Measurements from ENCODE around the gene C1orf105.

C1orf105 gene

GRCh38 chr1:172411791-172412338, 8.6 kb upstream of the C1orf105 start:
- Histone ChIP-seq H2BK5ac (ENCODE audit: low read length) (no peak overlapping the region), H3K4me1 (ENCODE audit: control insufficient read depth in 2 of 2, insufficient read depth in 1 of 2, low read depth in 1 of 2, low read length in 2 of 2) (no peaks in the 10 kb centered on the region), H3K9me3 (replicated peaks in 1 of 2; ENCODE audit: control insufficient read depth in 2 of 2, insufficient read depth in 1 of 2, low read depth in 1 of 2, low read length in 2 of 2) (no peaks in the 10 kb centered on the region), H2BK12ac (ENCODE audit: low read length) (no peak overlapping the region), H3K27me3 (ENCODE audit: control insufficient read depth in 3 of 3, insufficient read depth in 3 of 3, low read depth in 1 of 3, low read length in 3 of 3) (no peaks in the 10 kb centered on the region), H3K9ac (ENCODE audit: low read depth, low read length, poor library complexity) (no peak overlapping the region), H3K36me3 (replicated peaks in 1 of 2; ENCODE audit: control insufficient read depth in 2 of 2, insufficient read depth in 2 of 2, low read length in 2 of 2) (peaks cover 0 to 1% of the 10 kb centered on the region in 2 donors), H3K4me2 (ENCODE audit: insufficient read depth, low read length, poor library complexity, severe bottlenecking) (no peak overlapping the region), H3K4me3 (ENCODE audit: low read length in 2 of 2) (no peak overlapping the region), H3K4ac (ENCODE audit: low read length) (no peak overlapping the region), H3K79me1 (ENCODE audit: low read depth, low read length) (no peaks in the 10 kb centered on the region), H2BK15ac (ENCODE audit: low read length) (no peak overlapping the region), H4K8ac (ENCODE audit: low read depth, low read length) (no peak overlapping the region), H4K91ac (ENCODE audit: low read depth, low read length, poor library complexity) (no peak overlapping the region), H3K27ac (replicated peaks; ENCODE audit: low read length) (no peak overlapping the region), H2BK120ac (ENCODE audit: low read depth, low read length) (no peak overlapping the region), H3K18ac (ENCODE audit: low read length) (no peak overlapping the region), H3K23ac (ENCODE audit: low read depth, low read length, poor library complexity) (no peak overlapping the region), H2AFZ (ENCODE audit: low read length) (no peak overlapping the region), H3K14ac (ENCODE audit: low read length) (no peak overlapping the region), H2AK5ac (ENCODE audit: low read depth, low read length) (no peak overlapping the region)
- DNase-seq (ENCODE audit: low spot score) = no peak
- WGBS, 2 donors (ENCODE audit: extremely low coverage in 2 of 2, insufficient read length in 2 of 2, insufficient replicate concordance in 1 of 2) = no CpG with 5 or more reads among the region's 2 CpGs

- no peak overlapping the region for H3K23ac ChIP-seq (ENCODE audit: low read depth, low read length, poor library complexity)
- H3K18ac ChIP-seq (ENCODE audit: low read length) = no peak overlapping the region
- no peaks in the 10 kb centered on the region for H3K79me1 ChIP-seq (ENCODE audit: low read depth, low read length)
- H2BK12ac ChIP-seq (ENCODE audit: low read length) = no peak overlapping the region
- DNase-seq (ENCODE audit: low spot score) = no peak
- no peak overlapping the region for H3K4me2 ChIP-seq (ENCODE audit: insufficient read depth, low read length, poor library complexity, severe bottlenecking)
- H4K8ac ChIP-seq (ENCODE audit: low read depth, low read length) = no peak overlapping the region
- no peak overlapping the region for H2BK120ac ChIP-seq (ENCODE audit: low read depth, low read length)
- H3K4me1 ChIP-seq (ENCODE audit: control insufficient read depth in 2 of 2, insufficient read depth in 1 of 2, low read depth in 1 of 2, low read length in 2 of 2) = no peaks in the 10 kb centered on the region
- H2BK15ac ChIP-seq (ENCODE audit: low read length) = no peak overlapping the region
- H3K27ac ChIP-seq (replicated peaks; ENCODE audit: low read length) = no peak overlapping the region
- H3K4ac ChIP-seq (ENCODE audit: low read length) = no peak overlapping the region
- no peaks in the 10 kb centered on the region for H3K36me3 ChIP-seq (replicated peaks in 1 of 2; ENCODE audit: control insufficient read depth in 2 of 2, insufficient read depth in 2 of 2, low read length in 2 of 2)
- H2BK5ac ChIP-seq (ENCODE audit: low read length) = no peak overlapping the region
- no peak overlapping the region for H3K14ac ChIP-seq (ENCODE audit: low read length)
- no peak overlapping the region for H2AK5ac ChIP-seq (ENCODE audit: low read depth, low read length)
- no peak overlapping the region for H3K4me3 ChIP-seq (ENCODE audit: low read length in 2 of 2)
- H3K9ac ChIP-seq (ENCODE audit: low read depth, low read length, poor library complexity) = no peak overlapping the region
- no peak overlapping the region for H4K91ac ChIP-seq (ENCODE audit: low read depth, low read length, poor library complexity)
- H3K9me3 ChIP-seq (replicated peaks in 1 of 2; ENCODE audit: control insufficient read depth in 2 of 2, insufficient read depth in 1 of 2, low read depth in 1 of 2, low read length in 2 of 2) = no peaks in the 10 kb centered on the region
- H2AFZ ChIP-seq (ENCODE audit: low read length) = no peak overlapping the region
- no peaks in the 10 kb centered on the region for H3K27me3 ChIP-seq (ENCODE audit: control insufficient read depth in 3 of 3, insufficient read depth in 3 of 3, low read depth in 1 of 3, low read length in 3 of 3)
Observed at GRCh38 chr1:172414331-172414730, 6.2 kb upstream of the C1orf105 start.

- Histone ChIP-seq H3K27me3 (ENCODE audit: control insufficient read depth in 3 of 3, insufficient read depth in 3 of 3, low read depth in 1 of 3, low read length in 3 of 3) (no peaks in the 10 kb centered on the region), H3K4ac (ENCODE audit: low read length) (no peak overlapping the region), H3K9ac (ENCODE audit: low read depth, low read length, poor library complexity) (no peak overlapping the region), H3K4me2 (ENCODE audit: insufficient read depth, low read length, poor library complexity, severe bottlenecking) (no peak overlapping the region), H2BK12ac (ENCODE audit: low read length) (no peak overlapping the region), H3K23ac (ENCODE audit: low read depth, low read length, poor library complexity) (no peak overlapping the region), H3K4me1 (ENCODE audit: control insufficient read depth in 2 of 2, insufficient read depth in 1 of 2, low read depth in 1 of 2, low read length in 2 of 2) (no peaks in the 10 kb centered on the region), H3K79me1 (ENCODE audit: low read depth, low read length) (no peaks in the 10 kb centered on the region), H2AFZ (ENCODE audit: low read length) (no peak overlapping the region), H3K14ac (ENCODE audit: low read length) (no peak overlapping the region), H2AK5ac (ENCODE audit: low read depth, low read length) (no peak overlapping the region), H2BK5ac (ENCODE audit: low read length) (no peak overlapping the region), H4K8ac (ENCODE audit: low read depth, low read length) (no peak overlapping the region), H3K36me3 (replicated peaks in 1 of 2; ENCODE audit: control insufficient read depth in 2 of 2, insufficient read depth in 2 of 2, low read length in 2 of 2) (no peaks in the 10 kb centered on the region), H2BK15ac (ENCODE audit: low read length) (no peak overlapping the region), H3K18ac (ENCODE audit: low read length) (no peak overlapping the region), H3K9me3 (replicated peaks in 1 of 2; ENCODE audit: control insufficient read depth in 2 of 2, insufficient read depth in 1 of 2, low read depth in 1 of 2, low read length in 2 of 2) (no peaks in the 10 kb centered on the region), H4K91ac (ENCODE audit: low read depth, low read length, poor library complexity) (no peak overlapping the region), H3K4me3 (ENCODE audit: low read length in 2 of 2) (no peak overlapping the region), H3K27ac (replicated peaks; ENCODE audit: low read length) (no peak overlapping the region), H2BK120ac (ENCODE audit: low read depth, low read length) (no peak overlapping the region)
- DNase-seq (ENCODE audit: low spot score) = no peak
- WGBS, 2 donors (ENCODE audit: extremely low coverage in 2 of 2, insufficient read length in 2 of 2, insufficient replicate concordance in 1 of 2) = no CpG with 5 or more reads among the region's 4 CpGs
Observed at GRCh38 chr1:172416496-172417035, 3.9 kb upstream of the C1orf105 start.

- H3K4me3 ChIP-seq (ENCODE audit: low read length in 2 of 2) = no peak overlapping the region
- H2AK5ac ChIP-seq (ENCODE audit: low read depth, low read length) = no peak overlapping the region
- no peak overlapping the region for H2BK15ac ChIP-seq (ENCODE audit: low read length)
- H3K36me3 ChIP-seq (replicated peaks in 1 of 2; ENCODE audit: control insufficient read depth in 2 of 2, insufficient read depth in 2 of 2, low read length in 2 of 2) = no peaks in the 10 kb centered on the region
- H2AFZ ChIP-seq (ENCODE audit: low read length) = no peak overlapping the region
- no peak for DNase-seq (ENCODE audit: low spot score)
- H3K14ac ChIP-seq (ENCODE audit: low read length) = no peak overlapping the region
- H3K27ac ChIP-seq (replicated peaks; ENCODE audit: low read length) = no peak overlapping the region
- no peak overlapping the region for H2BK12ac ChIP-seq (ENCODE audit: low read length)
- H3K9ac ChIP-seq (ENCODE audit: low read depth, low read length, poor library complexity) = no peak overlapping the region
- no peak overlapping the region for H4K91ac ChIP-seq (ENCODE audit: low read depth, low read length, poor library complexity)
- no CpG with 5 or more reads among the region's 1 CpG for WGBS, 2 donors (ENCODE audit: extremely low coverage in 2 of 2, insufficient read length in 2 of 2, insufficient replicate concordance in 1 of 2)
- H3K23ac ChIP-seq (ENCODE audit: low read depth, low read length, poor library complexity) = no peak overlapping the region
- no peaks in the 10 kb centered on the region for H3K9me3 ChIP-seq (replicated peaks in 1 of 2; ENCODE audit: control insufficient read depth in 2 of 2, insufficient read depth in 1 of 2, low read depth in 1 of 2, low read length in 2 of 2)
- no peak overlapping the region for H3K4ac ChIP-seq (ENCODE audit: low read length)
- H2BK5ac ChIP-seq (ENCODE audit: low read length) = no peak overlapping the region
- peaks cover 0 to 5% of the 10 kb centered on the region in 2 donors for H3K4me1 ChIP-seq (ENCODE audit: control insufficient read depth in 2 of 2, insufficient read depth in 1 of 2, low read depth in 1 of 2, low read length in 2 of 2)
- H3K18ac ChIP-seq (ENCODE audit: low read length) = no peak overlapping the region
- H3K79me1 ChIP-seq (ENCODE audit: low read depth, low read length) = no peaks in the 10 kb centered on the region
- H3K27me3 ChIP-seq (ENCODE audit: control insufficient read depth in 3 of 3, insufficient read depth in 3 of 3, low read depth in 1 of 3, low read length in 3 of 3) = no peaks in the 10 kb centered on the region
- H2BK120ac ChIP-seq (ENCODE audit: low read depth, low read length) = no peak overlapping the region
- no peak overlapping the region for H3K4me2 ChIP-seq (ENCODE audit: insufficient read depth, low read length, poor library complexity, severe bottlenecking)
- no peak overlapping the region for H4K8ac ChIP-seq (ENCODE audit: low read depth, low read length)
Observed at GRCh38 chr1:172417557-172417956, 2.9 kb upstream of the C1orf105 start.

Measured in neuronal stem cell (in vitro differentiated cells).